Transverse colon (tissue), 4 donors: ENCODE data around the gene EFCAB14. TPM values are rescaled to one million over a fixed set of nuclear protein-coding genes. Genes with fewer than 3 reads are reported as not detected.

Experiments
- DNase-seq: peaks from one replicate; pipeline ENCODE4 v3.0.0-alpha.2; 2019
- H3K27ac ChIP-seq, 4 donors: fragments of 200-600 bp; sonication (generic); 2 replicates each; pipeline ENCODE4 v1.5.1; 2016 to 2018; ENCODE audit warnings: inconsistent platforms in 4 of 4
- H3K27me3 ChIP-seq: fragments of 200-600 bp; sonication (generic); 2 replicates; pipeline ENCODE4 v1.5.1; 2017; ENCODE audit warnings: inconsistent platforms
- H3K36me3 ChIP-seq, 4 donors: fragments of 200-600 bp; sonication (generic); 2 replicates each; pipeline ENCODE4 v1.5.1; 2017 to 2019; ENCODE audit warnings: inconsistent platforms in 4 of 4
- H3K4me1 ChIP-seq, 4 donors: fragments of 200-600 bp; sonication (generic); 2 replicates each; pipeline ENCODE4 v1.5.1; 2017 to 2020; ENCODE audit warnings: inconsistent platforms in 4 of 4
- H3K4me3 ChIP-seq, 4 donors: fragments of 200-600 bp; sonication (generic); 1 replicate in 1 of 4; 2 replicates in 3 of 4; pipeline versions ENCODE4 v1.5.1 to v1.6.1; 2017 to 2019; ENCODE audit warnings: inconsistent platforms in 4 of 4
- H3K9me3 ChIP-seq, 2 donors: fragments of 200-600 bp; sonication (generic); 2 replicates each; pipeline ENCODE4 v1.5.1; 2017 to 2019; ENCODE audit warnings: inconsistent platforms in 2 of 2
- EP300 ChIP-seq: sonication (generic); formaldehyde crosslinking; IDR thresholded peaks from one replicate; pipeline ENCODE4 v1.6.1; 2017; ENCODE audit warnings: antibody characterized with exemption, low read depth
- POLR2A ChIP-seq: fragments of 450-650 bp; IDR thresholded peaks from one replicate; pipeline ENCODE4 v1.6.1; 2016; ENCODE audit warnings: antibody characterized with exemption, mild to moderate bottlenecking, moderate library complexity
- POLR2AphosphoS5 ChIP-seq, 3 donors: sonication (generic); formaldehyde crosslinking; IDR thresholded peaks; one replicate each; pipeline ENCODE4 v1.6.1; 2016; ENCODE audit warnings: antibody characterized with exemption in 3 of 3
- WGBS, 2 donors: methylation state at CpG; one replicate each; pipeline ENCODE4 v1.1.5; 2018; ENCODE audit warnings: low coverage in 1 of 2; 5-methylcytosine and 5-hydroxymethylcytosine counted together
- in situ Hi-C, 4 donors: fragments of 200-750 bp; cut with MboI; loops; one replicate each; pipeline versions ENCODE4 v1.15.0 to v1.15.1; 2017; ENCODE audit warnings: low sequenced_read_pairs in 3 of 4, low pct_ligation_motif_present in 1 of 4, low pct_unique_long_range_greater_than_20kb in 1 of 4
- intact Hi-C: fragments of 100-400 bp; cut with DNase I; formaldehyde crosslinking; loops from one replicate; pipeline ENCODE4 v1.15.1; 2023; ENCODE audit warnings: low total_unique reads
- total RNA-seq, 4 donors: library from RNA; depleted of rRNA; stranded (reverse); fragments of >200 nt; gene quantifications; one replicate each; pipeline ENCODE4 v1.1.0, GENCODE V29; 2016
- TF ChIP-seq, protein P1 (sequence below), 5 experiments: fragments of 200-600 bp in 3 of 5; fragments of 450-650 bp in 2 of 5; sonication (generic) in 3 of 5; IDR thresholded peaks; 1 replicate in 2 of 5; 2 replicates in 3 of 5; pipeline ENCODE4 v1.5.1; 2016 to 2017; ENCODE audit warnings: antibody characterized with exemption in 5 of 5, inconsistent platforms in 3 of 5, mild to moderate bottlenecking in 2 of 5, moderate library complexity in 1 of 5

Gene EFCAB14
- total RNA-seq, 4 donors from 2014 or later = 48.2 to 119 (median 85.4) TPM

DNA sequence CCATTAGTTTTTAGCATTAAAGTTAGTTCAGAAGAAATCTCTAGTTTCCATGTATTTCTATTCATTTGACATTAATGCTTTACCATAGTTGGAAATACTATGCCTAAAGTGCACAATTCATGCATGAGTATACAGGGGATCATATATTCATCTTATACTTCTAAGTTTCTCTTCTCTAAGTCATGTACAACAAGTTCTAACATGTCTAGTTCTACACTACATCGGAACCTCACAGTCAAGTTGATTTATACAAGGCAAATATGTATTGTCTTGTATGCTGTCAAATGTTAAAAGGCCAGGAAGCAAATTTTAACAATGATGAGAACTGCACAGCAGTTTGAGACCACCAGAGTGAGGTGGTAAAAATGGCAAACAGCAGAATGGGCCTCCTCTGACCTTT, 79.4 kb downstream of the EFCAB14 start:
- no peak for DNase-seq
- H3K27me3 ChIP-seq = no peaks in the 10 kb centered on the region
- H3K9me3 ChIP-seq = no peaks in the 10 kb centered on the region
- in situ Hi-C loops = no loop called here
- no peak overlapping the region for H3K4me3 ChIP-seq
- WGBS, 2 donors = 91 to 100% methylated on average over 1 of the region's 1 CpG
- H3K27ac ChIP-seq = no peak overlapping the region
- intact Hi-C loops = no loop called here
- TF ChIP-seq POLR2A (no peak), POLR2AphosphoS5 (IDR thresholded peaks at IDR 0.05) (no peak), EP300 (no peak)
- TF ChIP-seq, protein P1, sequence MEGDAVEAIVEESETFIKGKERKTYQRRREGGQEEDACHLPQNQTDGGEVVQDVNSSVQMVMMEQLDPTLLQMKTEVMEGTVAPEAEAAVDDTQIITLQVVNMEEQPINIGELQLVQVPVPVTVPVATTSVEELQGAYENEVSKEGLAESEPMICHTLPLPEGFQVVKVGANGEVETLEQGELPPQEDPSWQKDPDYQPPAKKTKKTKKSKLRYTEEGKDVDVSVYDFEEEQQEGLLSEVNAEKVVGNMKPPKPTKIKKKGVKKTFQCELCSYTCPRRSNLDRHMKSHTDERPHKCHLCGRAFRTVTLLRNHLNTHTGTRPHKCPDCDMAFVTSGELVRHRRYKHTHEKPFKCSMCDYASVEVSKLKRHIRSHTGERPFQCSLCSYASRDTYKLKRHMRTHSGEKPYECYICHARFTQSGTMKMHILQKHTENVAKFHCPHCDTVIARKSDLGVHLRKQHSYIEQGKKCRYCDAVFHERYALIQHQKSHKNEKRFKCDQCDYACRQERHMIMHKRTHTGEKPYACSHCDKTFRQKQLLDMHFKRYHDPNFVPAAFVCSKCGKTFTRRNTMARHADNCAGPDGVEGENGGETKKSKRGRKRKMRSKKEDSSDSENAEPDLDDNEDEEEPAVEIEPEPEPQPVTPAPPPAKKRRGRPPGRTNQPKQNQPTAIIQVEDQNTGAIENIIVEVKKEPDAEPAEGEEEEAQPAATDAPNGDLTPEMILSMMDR (IDR thresholded peaks at IDR 0.05) = no peak
- peaks cover 11 to 37% (median 15%) of the 10 kb centered on the region in 4 donors for H3K4me1 ChIP-seq
- H3K36me3 ChIP-seq = peaks cover 0 to 8% (median under 1%) of the 10 kb centered on the region in 4 donors

DNA sequence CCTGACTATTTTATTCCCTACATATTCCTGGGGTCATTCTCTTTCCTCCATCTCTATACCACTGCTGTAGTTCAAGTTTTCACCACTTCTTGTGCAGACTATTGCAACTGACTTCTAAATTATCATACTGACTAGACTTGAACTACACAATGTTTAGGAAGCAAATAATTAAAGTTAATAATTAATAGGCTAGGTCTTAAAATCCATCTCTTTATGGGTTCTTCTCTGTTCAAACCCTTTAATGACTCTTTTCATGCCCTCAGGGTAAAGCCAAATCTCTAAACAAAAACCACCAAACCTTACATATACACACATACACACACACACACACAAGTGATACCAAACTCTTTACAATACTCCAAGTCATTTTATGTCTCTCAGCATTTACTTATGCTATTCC, 80.0 kb downstream of the EFCAB14 start:
- DNase-seq = no peak
- TF ChIP-seq POLR2AphosphoS5 (IDR thresholded peaks at IDR 0.05) (no peak), EP300 (no peak), POLR2A (no peak)
- TF ChIP-seq, protein P1 (IDR thresholded peaks at IDR 0.05) = no peak
- H3K9me3 ChIP-seq = no peaks in the 10 kb centered on the region
- intact Hi-C loops (no loop called here), in situ Hi-C loops (no loop called here)
- H3K36me3 ChIP-seq = peaks cover 0 to 8% (median 4%) of the 10 kb centered on the region in 4 donors
- H3K4me1 ChIP-seq = peaks cover 11 to 31% (median 14%) of the 10 kb centered on the region in 4 donors
- no peak overlapping the region for H3K27ac ChIP-seq
- H3K27me3 ChIP-seq = no peaks in the 10 kb centered on the region
- H3K4me3 ChIP-seq = no peak overlapping the region

DNA sequence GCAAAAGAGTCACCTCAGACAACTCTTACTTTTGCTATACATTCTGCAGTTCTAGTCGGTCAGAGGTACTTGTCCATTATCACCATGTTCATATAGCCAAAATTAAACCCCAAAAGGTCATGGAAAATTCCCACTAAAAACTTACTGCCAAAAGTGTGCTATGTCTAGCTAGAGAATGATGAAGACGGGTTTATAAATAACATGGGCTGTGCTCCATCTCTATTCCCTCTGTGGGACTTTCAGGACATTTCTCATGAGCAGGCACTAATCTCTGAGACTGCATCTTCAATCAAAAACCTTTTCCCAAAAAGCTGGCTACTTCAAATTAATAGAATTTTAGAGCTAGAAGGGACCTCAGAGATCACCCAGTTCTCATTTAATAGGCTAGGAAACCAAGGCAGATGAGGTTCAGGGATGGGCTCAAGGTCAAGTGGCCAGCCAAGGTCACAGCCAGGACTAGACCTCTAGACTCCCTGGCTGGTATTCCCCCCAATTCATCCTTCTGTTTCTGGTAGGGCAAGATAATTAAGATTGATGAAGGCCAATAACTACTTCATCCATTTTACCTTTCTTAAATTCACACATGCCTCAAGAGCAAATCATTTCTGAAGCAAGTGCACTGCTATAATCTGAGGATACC, 81.3 kb downstream of the EFCAB14 start:
- WGBS, 2 donors = 29 to 41% methylated on average over 2 of the region's 2 CpGs
- no peaks in the 10 kb centered on the region for H3K9me3 ChIP-seq
- no peak for TF ChIP-seq EP300
- TF ChIP-seq, protein P1 (IDR thresholded peaks at IDR 0.05) = no peak
- no peak for TF ChIP-seq POLR2AphosphoS5 (IDR thresholded peaks at IDR 0.05)
- TF ChIP-seq POLR2A = no peak
- intact Hi-C loops (no loop called here), in situ Hi-C loops (no loop called here)
- H3K27me3 ChIP-seq = no peaks in the 10 kb centered on the region
- no peak for DNase-seq
- peak overlapping the region; percentile 3 to 40 (median 38) for H3K27ac ChIP-seq
- no peak overlapping the region for H3K4me3 ChIP-seq
- peaks cover 0 to 19% (median 3%) of the 10 kb centered on the region in 4 donors for H3K4me1 ChIP-seq
- H3K36me3 ChIP-seq = peaks cover 0 to 13% (median 4%) of the 10 kb centered on the region in 4 donors

DNA sequence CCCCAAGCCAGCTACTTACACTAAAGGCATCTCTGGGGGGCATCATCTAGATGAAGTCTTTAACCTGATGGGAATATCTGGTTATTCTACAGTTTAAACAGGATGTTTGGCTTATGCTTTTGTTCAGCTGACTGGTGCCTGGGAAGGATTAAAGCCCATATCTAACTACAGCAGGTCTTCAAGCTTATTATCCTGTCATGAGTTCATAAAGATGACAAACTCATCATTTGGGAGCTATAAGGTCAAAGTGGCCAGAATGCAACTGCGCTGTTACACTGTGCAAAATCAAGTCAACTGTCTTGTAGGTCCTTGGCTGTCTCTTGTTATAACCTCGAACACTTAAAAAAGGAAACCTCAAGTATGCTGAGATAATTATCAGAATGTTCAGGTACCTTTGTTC, 83.7 kb downstream of the EFCAB14 start:
- TF ChIP-seq, protein P1 (IDR thresholded peaks at IDR 0.05) = no peak
- TF ChIP-seq EP300 (no peak), POLR2AphosphoS5 (IDR thresholded peaks at IDR 0.05) (no peak), POLR2A (no peak)
- 98% methylated on average over 2 of the region's 2 CpGs; no CpG with 5 or more reads in 1 of the 2 donors for WGBS, 2 donors
- Histone ChIP-seq H3K27ac (no peak overlapping the region), H3K4me3 (no peak overlapping the region), H3K36me3 (peaks cover 0 to 22% (median 9%) of the 10 kb centered on the region in 4 donors), H3K9me3 (no peaks in the 10 kb centered on the region), H3K4me1 (peaks cover 0 to 14% (median 2%) of the 10 kb centered on the region in 4 donors), H3K27me3 (no peaks in the 10 kb centered on the region)
- intact Hi-C loops = no loop called here
- in situ Hi-C loops = no loop called here
- no peak for DNase-seq
